ENCODE results near the gene FDXR. TPM values are rescaled to one million over a fixed set of nuclear protein-coding genes. Genes with fewer than 3 reads are reported as not detected.

FDXR gene
- total and polyA plus RNA-seq, 2 donors (not counting 3 experiments of a cell fraction or from before 2014, with no cell fraction given), result 19.7 to 33.4 TPM

- TF ChIP-seq GATA2 (IDR thresholded peaks at IDR 0.05; ENCODE audit: insufficient read depth, insufficient read length, low read depth, low read length), result no peak
- TF ChIP-seq JUN (IDR thresholded peaks at IDR 0.05; ENCODE audit: borderline replicate concordance, insufficient read depth, insufficient read length, low read depth), result no peak
- TF ChIP-seq FOS (IDR thresholded peaks at IDR 0.05; ENCODE audit: borderline replicate concordance, insufficient read depth, low read length), result no peak
- H4K20me1 ChIP-seq (replicated peaks; ENCODE audit: control insufficient read depth, extremely low read depth, insufficient read depth, low read length), result no peaks in the 10 kb centered on the region
These were observed 21.1 kb downstream of the FDXR start for GRCh38 chr17:74851612-74852236.

GRCh38 chr17:74850914-74851313 is 21.9 kb downstream of the FDXR start:
- Histone ChIP-seq H3K4me1 (ENCODE audit: control insufficient read depth, extremely low read depth, insufficient read depth, low read length) (no peaks in the 10 kb centered on the region), H3K79me2 (ENCODE audit: control insufficient read depth, insufficient read depth, low read length) (no peaks in the 10 kb centered on the region), H3K4me2 (ENCODE audit: insufficient read depth, low read length) (no peak overlapping the region), H3K9ac (replicated peaks; ENCODE audit: extremely low read depth, insufficient read depth, low read length) (no peak overlapping the region), H4K20me1 (replicated peaks; ENCODE audit: control insufficient read depth, extremely low read depth, insufficient read depth, low read length) (no peaks in the 10 kb centered on the region), H3K27ac (ENCODE audit: insufficient read depth, low read depth, low read length) (no peak overlapping the region), H2AFZ (ENCODE audit: low read depth, low read length) (no peak overlapping the region), H3K9me3 (replicated peaks; ENCODE audit: control insufficient read depth, insufficient read depth, low read length) (no peaks in the 10 kb centered on the region), H3K36me3 (ENCODE audit: control insufficient read depth in 2 of 2, extremely low read depth in 1 of 2, insufficient read depth in 2 of 2, low read length in 2 of 2) (no peaks in the 10 kb centered on the region), H3K4me3 (replicated peaks in 1 of 3; ENCODE audit: insufficient read depth in 1 of 3, low read depth in 1 of 3, low read length in 3 of 3) (no peak overlapping the region), H3K9me1 (replicated peaks; ENCODE audit: control insufficient read depth, extremely low read depth, insufficient read depth, low read length) (no peaks in the 10 kb centered on the region), H3K27me3 (ENCODE audit: control insufficient read depth in 2 of 2, insufficient read depth in 2 of 2, low read length in 2 of 2) (peaks cover 26 to 35% of the 10 kb centered on the region in 2 experiments)
- no peak for DNase-seq (ENCODE audit: low read depth, low spot score)
- dilution Hi-C loops (cut with MboI; ENCODE audit: extremely low pct_ligation_motif_present, low sequenced_read_pairs), result no loop called here
- no peak for TF ChIP-seq JUN (IDR thresholded peaks at IDR 0.05; ENCODE audit: borderline replicate concordance, insufficient read depth, insufficient read length, low read depth)
- TF ChIP-seq POLR2AphosphoS5 (IDR thresholded peaks at IDR 0.05; ENCODE audit: insufficient read depth, low read depth, low read length), result no peak
- TF ChIP-seq EZH2 (IDR thresholded peaks at IDR 0.05; ENCODE audit: borderline replicate concordance, low read depth, low read length, severe bottlenecking), result no peak
- no peak for TF ChIP-seq MAX (IDR thresholded peaks at IDR 0.05; ENCODE audit: insufficient read depth, insufficient read length)
- TF ChIP-seq FOS (IDR thresholded peaks at IDR 0.05; ENCODE audit: borderline replicate concordance, insufficient read depth, low read length), result no peak
- no peak for TF ChIP-seq POLR2A (IDR thresholded peaks at IDR 0.05; ENCODE audit: low read depth, low read length)
- no peak for TF ChIP-seq GATA2 (IDR thresholded peaks at IDR 0.05; ENCODE audit: insufficient read depth, insufficient read length, low read depth, low read length)
- no peak for TF ChIP-seq MYC (IDR thresholded peaks at IDR 0.05; ENCODE audit: low read depth, low read length)
- no peak for TF ChIP-seq CTCF (IDR thresholded peaks at IDR 0.05; ENCODE audit: extremely low read depth in 1 of 2, insufficient read depth in 1 of 2, low read depth in 1 of 2, low read length in 2 of 2)
- CTCF ChIA-PET, result interaction anchor here (1.7 to 2.8 kb wide), 3 partner anchors 8 to 107 kb away, joined by 4 to 16 read pairs (median 7); no protein-coding TSS in a partner anchor
- no peak for FAIRE-seq
- POLR2A ChIA-PET, result no interaction called here
- intact Hi-C loops (cut with micrococcal nuclease), result no loop called here
- no TSS peak for BruUV-seq (replicated peaks)

More at GRCh38 chr17:74851612-74852236, 21.1 kb downstream of the FDXR start:
- H3K27me3 ChIP-seq (ENCODE audit: control insufficient read depth in 2 of 2, insufficient read depth in 2 of 2, low read length in 2 of 2), result peaks cover 29 to 35% of the 10 kb centered on the region in 2 experiments
- no peaks in the 10 kb centered on the region for H3K9me3 ChIP-seq (replicated peaks; ENCODE audit: control insufficient read depth, insufficient read depth, low read length)
- H3K4me1 ChIP-seq (ENCODE audit: control insufficient read depth, extremely low read depth, insufficient read depth, low read length), result no peaks in the 10 kb centered on the region
- no peak overlapping the region for H3K27ac ChIP-seq (ENCODE audit: insufficient read depth, low read depth, low read length)
- H3K4me3 ChIP-seq (replicated peaks in 1 of 3; ENCODE audit: insufficient read depth in 1 of 3, low read depth in 1 of 3, low read length in 3 of 3), result no peak overlapping the region
- no TSS peak for BruUV-seq (replicated peaks)
- no peak overlapping the region for H3K9ac ChIP-seq (replicated peaks; ENCODE audit: extremely low read depth, insufficient read depth, low read length)
- POLR2A ChIA-PET, result no interaction called here
- no peak overlapping the region for H2AFZ ChIP-seq (ENCODE audit: low read depth, low read length)
- no peaks in the 10 kb centered on the region for H3K9me1 ChIP-seq (replicated peaks; ENCODE audit: control insufficient read depth, extremely low read depth, insufficient read depth, low read length)
- DNase-seq (ENCODE audit: low read depth, low spot score) (no peak), FAIRE-seq (no peak)
- dilution Hi-C loops (cut with MboI; ENCODE audit: extremely low pct_ligation_motif_present, low sequenced_read_pairs) (no loop called here), intact Hi-C loops (cut with micrococcal nuclease) (no loop called here)
- H3K36me3 ChIP-seq (ENCODE audit: control insufficient read depth in 2 of 2, extremely low read depth in 1 of 2, insufficient read depth in 2 of 2, low read length in 2 of 2), result no peaks in the 10 kb centered on the region
- H3K4me2 ChIP-seq (ENCODE audit: insufficient read depth, low read length), result no peak overlapping the region
- no peaks in the 10 kb centered on the region for H3K79me2 ChIP-seq (ENCODE audit: control insufficient read depth, insufficient read depth, low read length)
- CTCF ChIA-PET, result interaction anchor here (1.0 to 2.8 kb wide), 5 partner anchors 9 to 106 kb away, joined by 3 to 16 read pairs (median 6); no protein-coding TSS in a partner anchor

Data from endothelial cell of umbilical vein (primary cell).